Measurements from ENCODE around the gene GALM. TPM values are rescaled to one million over a fixed set of nuclear protein-coding genes. Genes with fewer than 3 reads are reported as not detected.
"Not testable (repeated sequence)": the region's sequence is repeated elsewhere in the genome, so short reads cannot be mapped to it uniquely, and the experiment has no call there.

Gene GALM
- total RNA-seq, 1 experiment from 2014 or later, result 48.7 TPM

GRCh38 chr2:38735999-38736320 lies 70.0 kb downstream of the GALM start:
- ChIA-PET POLR2A (interaction anchor here (0.6 to 1.3 kb wide), 2 partner anchors 15 kb away, joined by 3 to 13 read pairs; partner anchors contain the start of gene SRSF7), CTCF (no interaction called here)
- intact Hi-C loops (cut with micrococcal nuclease; ENCODE audit: unreplicated experiment), result no loop called here
- no peak for TF ChIP-seq CTCF (IDR thresholded peaks at IDR 0.05; ENCODE audit: insufficient read depth in 1 of 2, low read depth in 1 of 2, low read length in 1 of 2, severe bottlenecking in 1 of 2, unreplicated experiment in 1 of 2)
- BruUV-seq (replicated peaks), result no TSS peak
- no peaks in the 10 kb centered on the region; the same call in 1 of the 2 replicates for H3K4me1 ChIP-seq
- peak overlapping the region; percentile 35 for H3K27ac Mint-ChIP-seq (ENCODE audit: unreplicated experiment)
- H3K36me3 ChIP-seq (ENCODE audit: control insufficient read depth, insufficient read depth, low read length), result no peaks in the 10 kb centered on the region
- H3K27me3 ChIP-seq (replicated peaks; ENCODE audit: control insufficient read depth, insufficient read depth, low read length), result no peaks in the 10 kb centered on the region
- peaks cover 79% of the 10 kb centered on the region for H3K36me3 Mint-ChIP-seq (ENCODE audit: insufficient read depth, unreplicated experiment)
- H3K4me3 Mint-ChIP-seq (ENCODE audit: unreplicated experiment), result no peak overlapping the region
- H3K9me3 ChIP-seq, result no peaks in the 10 kb centered on the region
- no peak for DNase-seq
- no peak overlapping the region for H3K4me3 ChIP-seq (ENCODE audit: low read depth, low read length)
- peaks cover 16% of the 10 kb centered on the region for H3K9me3 Mint-ChIP-seq (ENCODE audit: unreplicated experiment)
- H3K4me1 Mint-ChIP-seq (ENCODE audit: low read depth, unreplicated experiment), result no peaks in the 10 kb centered on the region
- H3K27me3 Mint-ChIP-seq (ENCODE audit: insufficient read depth, unreplicated experiment), result no peaks in the 10 kb centered on the region

DNA sequence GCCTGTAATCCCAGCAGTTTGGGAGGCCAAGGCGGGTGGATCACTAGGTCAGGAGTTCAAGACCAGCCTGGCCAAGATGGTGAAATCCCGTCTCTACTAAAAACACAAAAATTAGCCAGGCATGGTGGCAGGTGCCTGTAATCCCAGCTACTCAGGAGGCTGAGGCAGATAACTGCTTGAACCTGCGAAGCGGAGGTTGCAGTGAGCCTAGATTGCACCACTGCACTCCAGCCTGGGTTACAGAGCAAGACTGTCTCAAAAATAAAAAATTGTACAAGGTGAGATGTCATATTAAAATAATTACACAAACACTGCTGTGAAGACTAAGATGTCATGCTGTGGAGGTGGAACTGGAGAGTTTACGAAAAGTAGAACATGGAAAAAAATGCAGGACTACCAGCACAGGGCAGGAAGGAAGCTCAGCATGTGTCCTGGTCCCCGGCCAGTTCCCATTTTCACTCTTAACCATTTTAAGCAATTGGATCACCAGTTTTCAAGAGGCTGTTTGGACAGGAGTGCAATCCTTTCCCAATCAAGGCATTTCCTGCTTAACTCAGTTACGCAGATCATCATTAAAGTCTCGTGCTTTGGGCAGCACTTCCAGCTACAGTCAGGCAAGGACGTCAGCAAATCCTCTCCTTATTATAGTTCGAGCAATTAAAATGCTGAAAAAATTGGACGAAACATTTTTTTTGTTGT lies 71.2 kb downstream of the GALM start:
- H3K27me3 Mint-ChIP-seq (ENCODE audit: insufficient read depth, unreplicated experiment); H3K4me1 ChIP-seq; H3K27me3 ChIP-seq (replicated peaks; ENCODE audit: control insufficient read depth, insufficient read depth, low read length); BruUV-seq (replicated peaks); CTCF ChIA-PET; H3K4me3 ChIP-seq (ENCODE audit: low read depth, low read length); H3K36me3 ChIP-seq (ENCODE audit: control insufficient read depth, insufficient read depth, low read length); POLR2A ChIA-PET; H3K4me1 Mint-ChIP-seq (ENCODE audit: low read depth, unreplicated experiment); intact Hi-C loops (cut with micrococcal nuclease; ENCODE audit: unreplicated experiment); H3K9me3 ChIP-seq; H3K4me3 Mint-ChIP-seq (ENCODE audit: unreplicated experiment); DNase-seq: not testable (repeated sequence)
- Mint-ChIP-seq H3K36me3 (ENCODE audit: insufficient read depth, unreplicated experiment) (peaks cover 89% of the 10 kb centered on the region), H3K9me3 (ENCODE audit: unreplicated experiment) (peaks cover 16% of the 10 kb centered on the region), H3K27ac (ENCODE audit: unreplicated experiment) (peak overlapping the region; percentile 35)

DNA sequence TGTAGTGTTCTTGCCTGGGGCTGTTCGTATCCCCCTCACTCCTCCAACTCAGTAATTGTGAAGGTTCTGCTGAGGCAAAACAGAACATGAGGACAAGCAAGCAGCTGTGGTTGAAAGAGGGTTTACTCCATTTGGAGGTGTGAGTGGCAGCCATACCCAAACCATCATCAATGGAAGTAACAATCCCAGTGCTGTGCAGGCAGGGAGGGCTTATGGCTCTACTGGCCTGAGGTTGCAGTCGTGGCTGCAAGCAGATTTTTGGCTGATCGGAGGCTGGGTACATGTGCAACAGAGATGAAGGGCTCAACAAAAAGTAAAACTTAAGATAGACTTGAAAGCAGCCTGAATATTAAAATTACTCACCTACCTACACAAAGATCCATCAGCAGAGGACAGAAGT lies 72.0 kb downstream of the GALM start:
- no peaks in the 10 kb centered on the region; the same call in 1 of the 2 replicates for H3K4me1 ChIP-seq
- Mint-ChIP-seq H3K4me1 (ENCODE audit: low read depth, unreplicated experiment) (no peaks in the 10 kb centered on the region), H3K27ac (ENCODE audit: unreplicated experiment) (no peak overlapping the region), H3K9me3 (ENCODE audit: unreplicated experiment) (peaks cover 16% of the 10 kb centered on the region), H3K4me3 (ENCODE audit: unreplicated experiment) (no peak overlapping the region), H3K36me3 (ENCODE audit: insufficient read depth, unreplicated experiment) (peaks cover 91% of the 10 kb centered on the region), H3K27me3 (ENCODE audit: insufficient read depth, unreplicated experiment) (no peaks in the 10 kb centered on the region)
- no peaks in the 10 kb centered on the region for H3K9me3 ChIP-seq
- BruUV-seq (replicated peaks), result no TSS peak
- H3K27me3 ChIP-seq (replicated peaks; ENCODE audit: control insufficient read depth, insufficient read depth, low read length), result no peaks in the 10 kb centered on the region
- TF ChIP-seq CTCF (IDR thresholded peaks at IDR 0.05; ENCODE audit: insufficient read depth in 1 of 2, low read depth in 1 of 2, low read length in 1 of 2, severe bottlenecking in 1 of 2, unreplicated experiment in 1 of 2), result no peak
- CTCF ChIA-PET, result no interaction called here
- POLR2A ChIA-PET, result no interaction called here
- no peaks in the 10 kb centered on the region for H3K36me3 ChIP-seq (ENCODE audit: control insufficient read depth, insufficient read depth, low read length)
- intact Hi-C loops (cut with micrococcal nuclease; ENCODE audit: unreplicated experiment), result no loop called here
- H3K4me3 ChIP-seq (ENCODE audit: low read depth, low read length), result no peak overlapping the region
- no peak for DNase-seq
